Dedifferentiated amniotic fluid mesenchymal stem cell (primary cell): ENCODE data around the gene NUDT4B.
"Not testable (repeated sequence)": the region's sequence is repeated elsewhere in the genome, so short reads cannot be mapped to it uniquely, and the experiment has no call there.

Experiments
- DNase-seq: peaks from one replicate; pipeline ENCODE4 v3.0.0-alpha.2; 2016; ENCODE audit errors: extremely low spot score

The NUDT4B gene

DNA sequence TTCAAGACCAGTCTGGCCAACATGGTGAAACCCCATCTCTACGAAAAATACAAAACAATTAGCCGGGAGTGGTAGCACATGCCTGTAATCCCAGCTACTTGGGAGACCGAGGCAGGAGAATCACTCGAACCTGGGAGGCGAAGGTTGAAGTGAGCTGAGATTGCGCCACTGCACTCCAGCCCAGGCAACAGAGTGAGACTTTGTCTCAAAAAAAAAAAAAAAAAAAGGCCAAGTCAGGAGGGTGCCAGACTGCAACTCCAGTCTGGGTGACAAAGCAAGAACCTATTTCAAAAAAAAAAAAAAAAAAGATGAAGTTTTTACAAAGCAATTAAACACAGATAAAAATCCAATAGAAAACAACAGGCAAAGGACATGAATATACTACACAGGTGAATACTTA, 9.9 kb upstream of the NUDT4B start:
- not testable (repeated sequence) for DNase-seq

- DNase-seq: not testable (repeated sequence)
Observed at GRCh38 chr1:148743200-148743599, 5.4 kb upstream of the NUDT4B start.

- DNase-seq: not testable (repeated sequence)
Observed at GRCh38 chr1:148743726-148744720, 4.6 kb upstream of the NUDT4B start.

DNA sequence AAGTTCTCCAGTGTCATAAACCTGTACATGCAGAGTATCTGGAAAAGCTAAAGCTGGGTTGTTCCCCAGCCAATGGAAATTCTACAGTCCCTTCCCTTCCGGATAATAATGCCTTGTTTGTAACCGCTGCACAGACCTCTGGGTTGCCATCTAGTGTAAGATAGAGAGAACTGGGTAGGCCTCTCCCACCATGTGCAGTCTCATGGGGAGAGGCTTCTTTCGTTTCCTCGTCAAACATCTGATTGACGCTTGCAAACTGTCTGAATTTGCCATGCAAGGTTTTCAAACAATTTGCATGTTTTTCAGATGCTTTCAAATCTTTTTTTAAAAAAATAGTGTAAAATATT, 734 bp downstream of the NUDT4B start:
- not testable (repeated sequence) for DNase-seq

GRCh38 chr1:148756231-148756630, 7.7 kb downstream of the NUDT4B start:
- DNase-seq: not testable (repeated sequence)

DNA sequence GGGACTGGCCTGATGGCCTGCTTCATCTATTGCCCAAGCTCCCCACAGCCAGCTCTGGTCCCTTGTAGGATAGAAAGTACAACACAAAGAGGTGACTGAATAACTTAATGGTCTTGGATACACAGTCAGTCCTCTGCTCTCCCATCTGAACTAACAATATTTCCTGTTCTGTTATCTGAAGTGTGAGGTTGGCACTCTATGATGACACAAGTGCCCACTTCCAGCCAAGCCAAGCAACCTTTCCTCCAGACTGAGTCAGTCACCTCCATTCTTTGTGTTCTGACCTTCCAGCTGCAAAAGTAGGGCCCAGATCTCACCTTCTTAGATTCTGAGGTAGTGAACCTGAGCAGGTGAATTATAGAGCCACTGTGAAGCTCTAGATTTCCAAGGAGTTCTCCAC, 8.9 kb downstream of the NUDT4B start:
- DNase-seq: not testable (repeated sequence)

GRCh38 chr1:148758412-148758811, 9.8 kb downstream of the NUDT4B start:
- DNase-seq: not testable (repeated sequence)

- not testable (repeated sequence) for DNase-seq
Observed at GRCh38 chr1:148758925-148759324, 10.4 kb downstream of the NUDT4B start.

- DNase-seq: not testable (repeated sequence)
Observed at GRCh38 chr1:148759749-148760148, 11.2 kb downstream of the NUDT4B start.

GRCh38 chr1:148760206-148760605, 11.6 kb downstream of the NUDT4B start:
- not testable (repeated sequence) for DNase-seq

- not testable (repeated sequence) for DNase-seq
Observed at GRCh38 chr1:148761360-148761759, 12.8 kb downstream of the NUDT4B start.

GRCh38 chr1:148765238-148766019, 16.9 kb downstream of the NUDT4B start:
- DNase-seq: not testable (repeated sequence)

GRCh38 chr1:148768541-148768940, 20.0 kb downstream of the NUDT4B start:
- DNase-seq: not testable (repeated sequence)

GRCh38 chr1:148769495-148769894, 20.9 kb downstream of the NUDT4B start:
- DNase-seq: not testable (repeated sequence)

- not testable (repeated sequence) for DNase-seq
Observed at GRCh38 chr1:148773690-148774089, 25.1 kb downstream of the NUDT4B start.

DNA sequence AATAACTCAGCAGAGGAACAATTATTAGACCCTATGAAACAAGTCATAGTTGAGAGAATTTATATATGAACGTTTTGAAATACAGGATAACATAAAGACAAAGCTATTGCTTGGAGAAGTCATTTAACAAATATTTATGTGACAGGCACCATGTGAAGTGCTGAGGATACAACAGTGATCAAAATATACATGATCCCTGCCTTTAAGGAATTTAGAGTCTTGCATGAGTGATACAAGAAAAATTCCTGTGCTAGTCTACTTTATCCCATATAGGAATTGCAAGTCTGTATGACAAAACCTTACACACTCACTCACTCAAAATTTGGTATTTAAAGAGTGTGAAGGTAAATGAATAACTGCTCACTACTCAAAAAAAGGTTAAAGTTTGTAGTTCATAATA, 25.5 kb downstream of the NUDT4B start:
- not testable (repeated sequence) for DNase-seq

DNA sequence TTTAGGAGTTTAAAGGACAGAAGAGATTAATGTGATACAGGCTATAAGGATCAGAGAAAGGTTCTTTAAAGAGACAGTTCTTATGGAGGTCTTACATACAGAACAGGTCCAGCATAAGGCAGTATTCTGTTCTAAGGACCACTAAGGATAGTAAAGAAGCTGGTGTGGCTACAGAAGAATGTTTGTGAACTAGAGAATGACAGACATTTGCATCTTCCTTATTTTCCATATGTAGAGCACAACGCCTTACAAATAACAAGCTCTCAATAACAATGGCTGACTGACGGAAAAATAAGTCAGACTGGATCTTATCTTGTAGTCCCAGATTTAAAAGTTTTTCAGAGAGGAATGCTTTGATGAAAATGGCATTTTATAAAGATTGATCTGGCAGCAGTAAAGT, 26.7 kb downstream of the NUDT4B start:
- not testable (repeated sequence) for DNase-seq

DNA sequence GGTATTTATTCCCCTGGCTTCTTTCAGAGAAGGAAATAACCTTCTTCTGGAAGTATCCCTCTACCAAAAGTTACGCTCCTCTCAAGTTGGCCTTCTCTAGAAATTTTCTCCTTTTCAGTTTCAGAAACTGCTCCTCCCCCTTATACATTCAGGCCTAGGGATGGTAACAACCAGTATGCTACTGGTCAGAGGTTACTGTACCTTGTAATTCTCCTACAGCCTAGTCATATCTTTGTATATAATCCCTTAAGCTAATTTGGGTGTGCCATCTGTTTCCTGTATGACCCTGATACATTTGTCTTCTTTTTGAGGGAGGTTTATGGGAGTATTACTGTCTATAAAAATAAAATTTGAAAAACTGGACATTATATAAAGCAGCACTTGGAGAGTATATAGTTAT, 29.1 kb downstream of the NUDT4B start:
- not testable (repeated sequence) for DNase-seq

GRCh38 chr1:148780404-148780803, 31.8 kb downstream of the NUDT4B start:
- DNase-seq: not testable (repeated sequence)

DNA sequence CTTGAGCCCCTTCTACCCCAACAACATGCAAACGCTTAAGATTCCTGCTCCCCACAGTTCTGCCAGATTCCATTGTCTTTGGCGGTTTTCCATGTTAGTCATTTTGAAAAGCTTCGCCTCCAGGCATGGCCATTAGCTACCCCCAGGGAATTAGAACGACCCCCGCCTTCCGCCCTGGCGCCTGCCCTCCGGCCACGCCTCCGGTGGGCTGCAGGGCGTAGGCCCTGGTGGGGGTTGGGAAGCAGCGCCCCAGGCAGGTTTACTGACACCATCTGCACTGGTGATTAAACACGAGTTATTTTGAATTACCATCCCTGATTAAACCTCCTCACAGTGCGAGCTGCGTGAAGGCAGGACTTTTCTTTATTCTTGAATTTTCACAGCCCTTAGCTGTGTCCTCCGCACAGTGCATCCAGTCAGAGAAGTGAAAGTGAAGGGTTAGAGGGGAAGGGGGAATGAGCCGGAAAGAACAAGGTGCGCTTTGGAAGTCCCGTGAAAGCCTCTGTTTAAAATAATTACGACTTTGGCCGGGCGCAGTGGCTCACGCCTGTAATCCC, 43.0 kb downstream of the NUDT4B start:
- DNase-seq: not testable (repeated sequence)

- not testable (repeated sequence) for DNase-seq
Observed at GRCh38 chr1:148793762-148794332, 45.3 kb downstream of the NUDT4B start.
